Measurements from ENCODE around the gene TRIP10. TPM values are rescaled to one million over a fixed set of nuclear protein-coding genes. Genes with fewer than 3 reads are reported as not detected.
A peak's percentile ranks its signal among the peaks of the same experiment; 100 is the strongest.
"Not testable (repeated sequence)": the region's sequence is repeated elsewhere in the genome, so short reads cannot be mapped to it uniquely, and the experiment has no call there.

Gene TRIP10
- total RNA-seq, 1 donor = 36.2 TPM

DNA sequence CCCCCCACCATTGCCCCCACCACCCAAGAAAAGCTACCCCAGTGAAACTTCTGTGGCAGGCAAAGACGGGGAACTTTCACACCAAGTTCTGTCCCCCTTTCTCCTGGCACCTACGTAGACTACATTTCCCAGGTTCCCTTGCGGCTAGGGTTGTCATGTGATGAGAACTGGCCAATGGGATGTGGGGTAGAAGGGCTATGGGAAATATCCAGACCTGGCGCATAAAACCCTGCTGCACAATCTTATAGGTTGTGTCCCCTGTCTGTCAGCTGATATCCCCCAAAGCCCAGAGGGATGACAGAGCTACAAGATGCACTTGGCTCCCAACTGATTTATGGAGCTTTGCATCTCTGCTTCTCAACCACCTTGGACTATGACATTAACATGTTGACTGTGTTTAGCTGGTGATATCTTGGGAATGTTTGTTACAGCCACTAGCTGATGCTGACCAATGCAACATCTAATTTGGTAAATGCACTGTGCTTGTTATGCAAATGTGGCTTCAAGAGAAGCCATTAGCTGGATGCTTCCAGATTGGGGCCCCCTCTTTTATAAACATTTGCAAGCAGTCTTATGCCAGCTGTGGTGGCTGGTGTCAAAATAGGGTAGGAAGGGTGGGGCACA, 21.7 kb downstream of the TRIP10 start:
- Histone ChIP-seq H3K36me3 (ENCODE audit: insufficient read depth, low read length) (no peaks in the 10 kb centered on the region), H3K79me2 (ENCODE audit: insufficient read depth, low read length) (no peaks in the 10 kb centered on the region), H3K9me3 (ENCODE audit: low read depth, low read length) (no peaks in the 10 kb centered on the region), H3K4me1 (ENCODE audit: insufficient read depth, low read length) (no peaks in the 10 kb centered on the region), H3K27me3 (ENCODE audit: insufficient read depth, low read length) (peaks cover 4% of the 10 kb centered on the region), H3K4me2 (ENCODE audit: insufficient read depth, low read length) (no peak overlapping the region), H2AFZ (ENCODE audit: low read length) (no peak overlapping the region), H3K27ac (ENCODE audit: low read depth, low read length) (no peak overlapping the region), H4K20me1 (ENCODE audit: insufficient read depth, low read length) (no peaks in the 10 kb centered on the region), H3K4me3 (ENCODE audit: insufficient read depth, low read length) (no peak overlapping the region)
- TF ChIP-seq, protein P1, sequence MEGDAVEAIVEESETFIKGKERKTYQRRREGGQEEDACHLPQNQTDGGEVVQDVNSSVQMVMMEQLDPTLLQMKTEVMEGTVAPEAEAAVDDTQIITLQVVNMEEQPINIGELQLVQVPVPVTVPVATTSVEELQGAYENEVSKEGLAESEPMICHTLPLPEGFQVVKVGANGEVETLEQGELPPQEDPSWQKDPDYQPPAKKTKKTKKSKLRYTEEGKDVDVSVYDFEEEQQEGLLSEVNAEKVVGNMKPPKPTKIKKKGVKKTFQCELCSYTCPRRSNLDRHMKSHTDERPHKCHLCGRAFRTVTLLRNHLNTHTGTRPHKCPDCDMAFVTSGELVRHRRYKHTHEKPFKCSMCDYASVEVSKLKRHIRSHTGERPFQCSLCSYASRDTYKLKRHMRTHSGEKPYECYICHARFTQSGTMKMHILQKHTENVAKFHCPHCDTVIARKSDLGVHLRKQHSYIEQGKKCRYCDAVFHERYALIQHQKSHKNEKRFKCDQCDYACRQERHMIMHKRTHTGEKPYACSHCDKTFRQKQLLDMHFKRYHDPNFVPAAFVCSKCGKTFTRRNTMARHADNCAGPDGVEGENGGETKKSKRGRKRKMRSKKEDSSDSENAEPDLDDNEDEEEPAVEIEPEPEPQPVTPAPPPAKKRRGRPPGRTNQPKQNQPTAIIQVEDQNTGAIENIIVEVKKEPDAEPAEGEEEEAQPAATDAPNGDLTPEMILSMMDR (IDR thresholded peaks at IDR 0.05; ENCODE audit: extremely low read depth, low read depth, low read length) = no peak
- DNase-seq (ENCODE audit: insufficient read length, low spot score, missing footprints) = peak; percentile 37

DNA sequence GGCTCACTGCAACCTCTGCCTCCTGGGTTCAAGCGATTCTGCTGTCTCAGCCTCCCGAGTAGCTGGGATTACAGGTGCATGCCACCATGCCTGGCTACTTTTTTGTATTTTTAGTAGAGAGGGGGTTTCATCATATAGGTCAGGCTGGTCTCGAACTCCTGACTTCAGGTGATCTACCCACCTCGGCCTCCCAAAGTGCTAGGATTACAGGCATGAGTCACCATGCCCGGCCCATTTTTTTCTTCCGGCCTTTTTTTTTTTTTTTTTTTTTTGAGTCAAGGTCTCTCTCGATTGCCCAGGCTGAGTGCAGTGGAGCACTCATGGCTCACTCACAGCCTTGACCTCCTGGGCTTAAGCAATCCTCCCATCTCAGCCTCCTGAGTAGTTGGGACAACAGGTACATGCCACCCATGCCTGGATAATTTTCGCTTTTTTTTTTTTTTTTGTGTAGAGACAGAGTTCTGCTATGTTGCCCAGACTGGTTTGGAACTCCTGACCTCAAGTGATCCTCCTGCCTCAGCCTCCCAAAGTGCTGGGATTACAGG, 22.8 kb downstream of the TRIP10 start:
- H3K9me3 ChIP-seq (ENCODE audit: low read depth, low read length); H3K79me2 ChIP-seq (ENCODE audit: insufficient read depth, low read length); H4K20me1 ChIP-seq (ENCODE audit: insufficient read depth, low read length); H3K27ac ChIP-seq (ENCODE audit: low read depth, low read length); H3K4me3 ChIP-seq (ENCODE audit: insufficient read depth, low read length); H2AFZ ChIP-seq (ENCODE audit: low read length); H3K4me2 ChIP-seq (ENCODE audit: insufficient read depth, low read length); DNase-seq (ENCODE audit: insufficient read length, low spot score, missing footprints); H3K4me1 ChIP-seq (ENCODE audit: insufficient read depth, low read length); H3K36me3 ChIP-seq (ENCODE audit: insufficient read depth, low read length): not testable (repeated sequence)
- peaks cover 16% of the 10 kb centered on the region for H3K27me3 ChIP-seq (ENCODE audit: insufficient read depth, low read length)

DNA sequence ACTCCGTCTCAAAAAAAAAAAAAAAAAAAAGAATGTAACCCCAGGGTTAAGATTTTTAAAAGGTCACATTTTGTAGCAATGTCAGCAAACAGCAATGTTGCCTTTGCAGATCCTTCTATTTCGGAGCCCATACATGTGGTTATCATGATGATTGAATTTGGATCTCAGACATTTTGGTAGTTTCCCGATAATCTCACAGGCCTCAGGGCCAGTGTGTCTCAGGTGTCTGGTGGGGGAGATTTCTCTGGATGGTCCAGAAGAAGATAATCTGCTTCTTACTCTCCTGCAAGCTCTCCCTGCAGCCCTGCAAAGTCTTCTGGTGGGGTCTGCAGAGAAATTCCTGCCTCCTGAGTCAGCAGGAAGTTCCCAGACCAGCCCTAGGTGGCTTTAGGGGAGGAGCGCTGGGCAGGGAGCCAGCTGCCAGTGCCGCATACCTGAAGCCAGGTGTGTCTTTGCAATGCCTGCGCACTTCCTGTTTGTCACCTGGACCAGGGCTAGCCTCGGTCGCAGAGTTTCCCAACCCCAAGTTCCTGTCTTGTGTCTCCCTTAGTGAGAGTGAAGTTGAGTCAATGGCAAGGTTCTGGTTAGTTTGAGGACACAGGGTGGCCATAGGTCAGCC, 26.4 kb downstream of the TRIP10 start:
- H3K4me1 ChIP-seq (ENCODE audit: insufficient read depth, low read length) = no peaks in the 10 kb centered on the region
- H3K79me2 ChIP-seq (ENCODE audit: insufficient read depth, low read length) = no peaks in the 10 kb centered on the region
- no peak overlapping the region for H3K4me2 ChIP-seq (ENCODE audit: insufficient read depth, low read length)
- H3K9me3 ChIP-seq (ENCODE audit: low read depth, low read length) = no peaks in the 10 kb centered on the region
- no peak overlapping the region for H3K27ac ChIP-seq (ENCODE audit: low read depth, low read length)
- TF ChIP-seq, protein P1 (IDR thresholded peaks at IDR 0.05; ENCODE audit: extremely low read depth, low read depth, low read length) = no peak
- no peak overlapping the region for H2AFZ ChIP-seq (ENCODE audit: low read length)
- H3K4me3 ChIP-seq (ENCODE audit: insufficient read depth, low read length) = no peak overlapping the region
- peaks cover 22% of the 10 kb centered on the region for H3K27me3 ChIP-seq (ENCODE audit: insufficient read depth, low read length)
- H4K20me1 ChIP-seq (ENCODE audit: insufficient read depth, low read length) = no peaks in the 10 kb centered on the region
- H3K36me3 ChIP-seq (ENCODE audit: insufficient read depth, low read length) = no peaks in the 10 kb centered on the region
- peak; percentile 63 for DNase-seq (ENCODE audit: insufficient read length, low spot score, missing footprints)

DNA sequence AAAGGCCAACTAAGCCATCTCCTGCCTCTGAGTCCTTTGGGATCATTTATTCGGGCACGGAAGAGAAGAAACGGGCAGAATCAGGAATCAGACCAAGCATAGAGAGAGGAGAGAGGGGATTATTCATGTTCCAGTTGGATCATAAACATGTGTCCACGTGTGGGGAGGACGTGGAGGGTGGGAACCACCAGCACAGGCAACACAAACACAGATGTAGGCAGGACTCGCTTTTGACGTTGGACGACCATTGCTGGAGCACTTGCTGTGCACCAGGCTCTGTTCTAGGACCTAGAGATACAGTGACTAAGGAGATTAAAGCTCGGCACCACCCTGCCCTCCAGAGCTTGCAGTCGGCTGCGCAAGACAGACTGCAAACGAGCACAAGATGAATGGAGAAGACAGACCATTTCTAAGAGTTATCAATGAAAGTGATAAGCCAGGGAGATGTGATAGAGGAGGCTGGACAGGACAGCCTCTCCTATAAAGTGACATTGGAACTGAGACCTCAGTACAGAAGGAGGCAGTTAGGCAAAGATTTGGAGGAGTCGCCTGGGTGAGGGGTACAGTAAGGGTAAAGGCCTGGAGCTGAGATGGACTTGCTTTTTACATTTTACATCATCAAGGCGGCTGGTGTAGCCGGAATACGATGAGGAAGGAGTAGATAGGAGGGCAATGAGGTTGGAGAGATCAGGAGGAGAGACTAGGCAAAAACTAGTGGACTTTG, 27.0 kb downstream of the TRIP10 start:
- Histone ChIP-seq H3K27ac (ENCODE audit: low read depth, low read length) (no peak overlapping the region), H3K4me3 (ENCODE audit: insufficient read depth, low read length) (no peak overlapping the region), H3K9me3 (ENCODE audit: low read depth, low read length) (no peaks in the 10 kb centered on the region), H3K4me1 (ENCODE audit: insufficient read depth, low read length) (no peaks in the 10 kb centered on the region), H3K4me2 (ENCODE audit: insufficient read depth, low read length) (no peak overlapping the region), H3K36me3 (ENCODE audit: insufficient read depth, low read length) (no peaks in the 10 kb centered on the region), H4K20me1 (ENCODE audit: insufficient read depth, low read length) (no peaks in the 10 kb centered on the region), H3K79me2 (ENCODE audit: insufficient read depth, low read length) (no peaks in the 10 kb centered on the region), H2AFZ (ENCODE audit: low read length) (no peak overlapping the region), H3K27me3 (ENCODE audit: insufficient read depth, low read length) (peaks cover 22% of the 10 kb centered on the region)
- DNase-seq (ENCODE audit: insufficient read length, low spot score, missing footprints) = peak; percentile 79
- TF ChIP-seq, protein P1 (IDR thresholded peaks at IDR 0.05; ENCODE audit: extremely low read depth, low read depth, low read length) = no peak

Measured in osteoblast (primary cell).